Body of pancreas (tissue), 4 donors: ENCODE results near the gene RAB13. TPM values are rescaled to one million over a fixed set of nuclear protein-coding genes. Genes with fewer than 3 reads are reported as not detected.
"Not testable (repeated sequence)": the region's sequence is repeated elsewhere in the genome, so short reads cannot be mapped to it uniquely, and the experiment has no call there.

Experiments used
- ATAC-seq: fragments of 150-250 bp; one replicate; pipeline ENCODE4 v1.9.1; 2016
- DNase-seq, 4 donors: peaks; one replicate each; pipeline ENCODE4 v3.0.0-alpha.2; 2019
- H3K27ac ChIP-seq, 4 donors: fragments of 200-600 bp; sonication (generic); 1 replicate in 3 of 4; 2 replicates in 1 of 4; pipeline versions ENCODE4 v1.5.1 to v1.6.1; 2016 to 2019; ENCODE audit warnings: mild to moderate bottlenecking in 1 of 4, mixed read lengths in 1 of 4, moderate library complexity in 1 of 4
- H3K27me3 ChIP-seq, 2 donors: fragments of 200-600 bp; sonication (generic); one replicate each; pipeline ENCODE4 v1.6.0; 2016; ENCODE audit warnings: mild to moderate bottlenecking in 1 of 2
- H3K36me3 ChIP-seq, 2 donors: fragments of 200-600 bp; sonication (generic); replicated peaks in 1 of 2; 2 replicates each; pipeline ENCODE4 v1.5.1; 2016; ENCODE audit warnings: low read depth in 2 of 2; ENCODE audit not compliant: insufficient read depth in 1 of 2
- H3K4me1 ChIP-seq: fragments of 200-600 bp; sonication (generic); one replicate; pipeline ENCODE4 v1.6.0; 2016
- H3K4me3 ChIP-seq, 2 donors: fragments of 200-600 bp; sonication (generic); 1 replicate in 1 of 2; 2 replicates in 1 of 2; pipeline ENCODE4 v1.5.1; 2016 to 2019
- H3K9me3 ChIP-seq, 3 donors: fragments of 200-600 bp; sonication (generic); 1 replicate in 2 of 3; 2 replicates in 1 of 3; pipeline ENCODE4 v1.5.1; 2016
- CTCF ChIP-seq, 7 experiments: fragments of 450-650 bp in 4 of 7; fragments of 200-600 bp in 3 of 7; sonication (generic) in 3 of 7; IDR thresholded peaks; one replicate each; pipeline ENCODE4 v1.5.1; 2016 to 2019; ENCODE audit warnings: antibody characterized with exemption in 7 of 7
- POLR2A ChIP-seq, 3 donors: fragments of 450-650 bp; IDR thresholded peaks; one replicate each; pipeline ENCODE4 v1.6.1; 2016; ENCODE audit warnings: antibody characterized with exemption in 3 of 3, mild to moderate bottlenecking in 2 of 3
- WGBS, 2 donors: methylation state at CpG; one replicate each; pipeline ENCODE4 v1.1.5; 2017; 5-methylcytosine and 5-hydroxymethylcytosine counted together
- intact Hi-C: fragments of 100-400 bp; cut with DNase I; formaldehyde crosslinking; loops from one replicate; pipeline ENCODE4 v1.15.1; 2023
- total RNA-seq, 2 donors: library from RNA; depleted of rRNA; stranded (reverse); fragments of >200 nt; gene quantifications; one replicate each; pipeline ENCODE4 v1.1.0, GENCODE V29; 2016

Gene RAB13
- total RNA-seq, 2 donors from 2014 or later, result 16.2 to 29.6 TPM

GRCh38 chr1:154012129-154012528, 26.0 kb upstream of the RAB13 start:
- DNase-seq, result no peak
- TF ChIP-seq POLR2A (IDR thresholded peaks at IDR 0.05), result no peak
- TF ChIP-seq CTCF (IDR thresholded peaks at IDR 0.05), result no peak
- ATAC-seq, result no peak
- H3K4me1 ChIP-seq, result no peaks in the 10 kb centered on the region
- WGBS, 2 donors, result 42 to 48% methylated on average over 1 of the region's 1 CpG
- H3K36me3 ChIP-seq, result no peaks in the 10 kb centered on the region
- H3K27me3 ChIP-seq, result no peaks in the 10 kb centered on the region
- no peak overlapping the region for H3K4me3 ChIP-seq
- intact Hi-C loops, result no loop called here
- no peak overlapping the region for H3K27ac ChIP-seq
- no peaks in the 10 kb centered on the region for H3K9me3 ChIP-seq

GRCh38 chr1:154006136-154006535, 20.0 kb upstream of the RAB13 start:
- no peak overlapping the region for H3K4me3 ChIP-seq
- no peak overlapping the region for H3K27ac ChIP-seq
- intact Hi-C loops, result no loop called here
- no peak for TF ChIP-seq CTCF (IDR thresholded peaks at IDR 0.05)
- TF ChIP-seq POLR2A (IDR thresholded peaks at IDR 0.05), result no peak
- DNase-seq (no peak), ATAC-seq (no peak)
- no peaks in the 10 kb centered on the region for H3K36me3 ChIP-seq
- H3K27me3 ChIP-seq, result no peaks in the 10 kb centered on the region
- H3K9me3 ChIP-seq, result no peaks in the 10 kb centered on the region
- 95 to 97% methylated on average over 3 of the region's 3 CpGs for WGBS, 2 donors
- peaks cover 1% of the 10 kb centered on the region for H3K4me1 ChIP-seq

GRCh38 chr1:154000420-154000819, 14.3 kb upstream of the RAB13 start:
- ATAC-seq, result no peak
- Histone ChIP-seq H3K27me3 (no peaks in the 10 kb centered on the region), H3K9me3 (no peaks in the 10 kb centered on the region), H3K36me3 (no peaks in the 10 kb centered on the region), H3K4me3 (no peak overlapping the region), H3K4me1 (peaks cover 7% of the 10 kb centered on the region), H3K27ac (peak overlapping the region; percentile 75 to 83 (median 80))
- 50% methylated on average over 4 of the region's 4 CpGs for WGBS, 2 donors
- no peak for DNase-seq
- intact Hi-C loops, result no loop called here
- TF ChIP-seq POLR2A (IDR thresholded peaks at IDR 0.05) (no peak), CTCF (IDR thresholded peaks at IDR 0.05) (no peak)

GRCh38 chr1:153996882-153997281, 10.7 kb upstream of the RAB13 start:
- intact Hi-C loops, H3K27me3 ChIP-seq, H3K36me3 ChIP-seq, H3K27ac ChIP-seq, ATAC-seq, H3K4me3 ChIP-seq, H3K9me3 ChIP-seq, DNase-seq: not testable (repeated sequence)
- WGBS, 2 donors, result 90 to 93% methylated on average over 8 to 10 of the region's 10 CpGs
- peaks cover 25% of the 10 kb centered on the region for H3K4me1 ChIP-seq

- H3K36me3 ChIP-seq, result peaks cover 0 to 6% of the 10 kb centered on the region in 2 donors
- ATAC-seq, result no peak
- H3K27ac ChIP-seq, result no peak overlapping the region
- no peaks in the 10 kb centered on the region for H3K9me3 ChIP-seq
- peaks cover 25% of the 10 kb centered on the region for H3K4me1 ChIP-seq
- TF ChIP-seq CTCF (IDR thresholded peaks at IDR 0.05), result no peak
- TF ChIP-seq POLR2A (IDR thresholded peaks at IDR 0.05), result no peak
- intact Hi-C loops, result no loop called here
- no peak overlapping the region for H3K4me3 ChIP-seq
- no peak for DNase-seq
- 92 to 97% methylated on average over 11 of the region's 11 CpGs for WGBS, 2 donors
- H3K27me3 ChIP-seq, result no peaks in the 10 kb centered on the region
Measured at GRCh38 chr1:153995640-153996039, 9.5 kb upstream of the RAB13 start.
